H1 (cell line): ENCODE data around the gene RAP1A. TPM values are rescaled to one million over a fixed set of nuclear protein-coding genes. Genes with fewer than 3 reads are reported as not detected.

Experiments
- CTCF ChIA-PET: fragments of 300-600 bp; sonication (Branson Sonifier 250); formaldehyde crosslinking; loops from one replicate; lab custom pipeline; 2021; ENCODE audit not compliant: partially characterized antibody; lab: Charles Lee
- POLR2A ChIA-PET: fragments of 300-600 bp; sonication (Branson Sonifier 250); formaldehyde crosslinking; loops from one replicate; lab custom pipeline; 2021; ENCODE audit warnings: inconsistent platforms; ENCODE audit not compliant: partially characterized antibody; lab: Charles Lee
- DNase-seq, 2 experiments: peaks; one replicate each; pipeline versions ENCODE4 v3.0.0 to v3.0.0-alpha.2; 2010 to 2022; ENCODE audit warnings: low spot score in 2 of 2, low read depth in 1 of 2, mixed read lengths in 1 of 2
- FAIRE-seq: peaks from 2 replicates; lab custom pipeline; 2011; peaks lifted over from hg19 to GRCh38; lab: Jason Lieb, UNC
- H2AFZ ChIP-seq: 2 replicates; pipeline ENCODE4 v1.8.1; 2012; ENCODE audit warnings: low read length, inconsistent platforms
- H2AK5ac ChIP-seq: 2 replicates; pipeline ENCODE4 v1.6.1; 2013; ENCODE audit warnings: low read depth, low read length
- H2BK120ac ChIP-seq: replicated peaks from 2 replicates; pipeline ENCODE3; 2013; ENCODE audit warnings: low read depth, low read length, inconsistent platforms
- H2BK12ac ChIP-seq: 2 replicates; pipeline ENCODE4 v1.6.1; 2013; ENCODE audit warnings: low read depth, low read length
- H2BK15ac ChIP-seq: 2 replicates; pipeline ENCODE4 v1.6.1; 2013; ENCODE audit warnings: low read length
- H2BK20ac ChIP-seq: 2 replicates; pipeline ENCODE4 v1.6.1; 2013; ENCODE audit warnings: low read length
- H2BK5ac ChIP-seq: 2 replicates; pipeline ENCODE4 v1.6.1; 2013; ENCODE audit warnings: low read depth, low read length
- H3K14ac ChIP-seq: 2 replicates; pipeline ENCODE4 v1.6.1; 2013; ENCODE audit warnings: inconsistent platforms; ENCODE audit not compliant: insufficient read length
- H3K18ac ChIP-seq: 2 replicates; pipeline ENCODE4 v1.6.1; 2013; ENCODE audit warnings: low read length; ENCODE audit errors: extremely low read depth
- H3K23ac ChIP-seq: 2 replicates; pipeline ENCODE4 v1.6.1; 2013; ENCODE audit warnings: inconsistent platforms; ENCODE audit not compliant: insufficient read length
- H3K23me2 ChIP-seq: 2 replicates; pipeline ENCODE4 v1.6.1; 2013; ENCODE audit warnings: low read depth, low read length
- H3K27ac ChIP-seq: 2 replicates; pipeline ENCODE4 v1.6.1; 2011; ENCODE audit warnings: low read depth, low read length, inconsistent platforms
- H3K27me3 ChIP-seq, 4 experiments: replicated peaks in 1 of 4; 1 replicate in 1 of 4; 2 replicates in 3 of 4; pipeline versions ENCODE4 v1.6.1 to v1.8.1; 2011 to 2013; ENCODE audit warnings: low read length in 3 of 4, mild to moderate bottlenecking in 3 of 4, inconsistent platforms in 2 of 4, mixed read lengths in 2 of 4, moderate library complexity in 1 of 4; ENCODE audit not compliant: control insufficient read depth in 3 of 4, insufficient read depth in 3 of 4; ENCODE audit errors: extremely low read depth in 1 of 4
- H3K36me3 ChIP-seq, 4 experiments: 2 replicates each; pipeline versions ENCODE4 v1.6.1 to v1.8.1; 2011 to 2013; ENCODE audit warnings: mild to moderate bottlenecking in 4 of 4, low read length in 3 of 4, moderate library complexity in 2 of 4, control low read depth in 1 of 4, inconsistent platforms in 1 of 4; ENCODE audit not compliant: insufficient read depth in 4 of 4, control insufficient read depth in 2 of 4
- H3K4ac ChIP-seq: replicated peaks from 2 replicates; pipeline ENCODE3; 2013; ENCODE audit warnings: low read length, low read depth, mixed read lengths, inconsistent platforms; ENCODE audit not compliant: insufficient read length
- H3K4me1 ChIP-seq, 4 experiments: replicated peaks in 1 of 4; 1 replicate in 1 of 4; 2 replicates in 3 of 4; pipeline versions ENCODE4 v1.6.1 to v1.8.1; 2011 to 2013; ENCODE audit warnings: low read length in 3 of 4, inconsistent platforms in 2 of 4, mixed read lengths in 1 of 4; ENCODE audit not compliant: insufficient read depth in 4 of 4, control insufficient read depth in 3 of 4
- H3K4me2 ChIP-seq, 2 experiments: 2 replicates each; pipeline versions ENCODE4 v1.6.1 to v1.8.1; 2011 to 2013; ENCODE audit warnings: low read depth in 2 of 2, low read length in 2 of 2, control low read depth in 1 of 2, inconsistent platforms in 1 of 2, mild to moderate bottlenecking in 1 of 2; ENCODE audit not compliant: insufficient read depth in 1 of 2
- H3K4me3 ChIP-seq, 4 experiments: fragments of 200-600, 300-600 bp in 1 of 4; sonication (generic), shearing (Covaris generic), sonication (Bioruptor Twin) in 1 of 4; 2 replicates each; pipeline versions ENCODE4 v1.5.1 to v1.8.1; 2011 to 2016; ENCODE audit warnings: low read length in 4 of 4, low read depth in 3 of 4, control low read depth in 2 of 4, inconsistent platforms in 2 of 4, mild to moderate bottlenecking in 2 of 4, mixed read lengths in 1 of 4, moderate library complexity in 1 of 4; ENCODE audit not compliant: insufficient read depth in 2 of 4; ENCODE audit errors: extremely low read depth in 1 of 4
- H3K56ac ChIP-seq: replicated peaks from 2 replicates; pipeline ENCODE3; 2013; ENCODE audit warnings: low read depth, mild to moderate bottlenecking, mixed read lengths, low read length, inconsistent platforms; ENCODE audit not compliant: insufficient read length
- H3K79me1 ChIP-seq: 2 replicates; pipeline ENCODE4 v1.6.1; 2013; ENCODE audit warnings: low read depth, low read length, control low read depth
- H3K79me2 ChIP-seq, 2 experiments: 2 replicates each; pipeline versions ENCODE4 v1.6.1 to v1.8.1; 2012 to 2013; ENCODE audit warnings: low read length in 2 of 2, mild to moderate bottlenecking in 2 of 2, inconsistent platforms in 1 of 2; ENCODE audit not compliant: insufficient read depth in 2 of 2, control insufficient read depth in 1 of 2
- H3K9ac ChIP-seq, 4 experiments: replicated peaks in 1 of 4; 1 replicate in 1 of 4; 2 replicates in 3 of 4; pipeline versions ENCODE4 v1.6.1 to v1.8.1; 2011 to 2013; ENCODE audit warnings: low read depth in 3 of 4, low read length in 3 of 4, control low read depth in 2 of 4, mild to moderate bottlenecking in 2 of 4, moderate library complexity in 2 of 4, inconsistent platforms in 1 of 4; ENCODE audit errors: extremely low read depth in 1 of 4
- H3K9me3 ChIP-seq, 2 experiments: 2 replicates each; pipeline versions ENCODE4 v1.6.1 to v1.8.1; 2012 to 2013; ENCODE audit warnings: mild to moderate bottlenecking in 2 of 2, moderate library complexity in 2 of 2, control low read depth in 1 of 2, inconsistent platforms in 1 of 2, low read depth in 1 of 2, low read length in 1 of 2, mixed read lengths in 1 of 2; ENCODE audit not compliant: insufficient read depth in 2 of 2
- H4K20me1 ChIP-seq, 2 experiments: replicated peaks in 1 of 2; 2 replicates each; pipeline versions ENCODE3 to v1.8.1; 2011 to 2013; ENCODE audit warnings: inconsistent platforms in 2 of 2, low read length in 2 of 2, mild to moderate bottlenecking in 1 of 2; ENCODE audit not compliant: insufficient read depth in 2 of 2, control insufficient read depth in 1 of 2
- H4K5ac ChIP-seq: 2 replicates; pipeline ENCODE4 v1.6.1; 2013; ENCODE audit warnings: low read length, low read depth, mixed read lengths, inconsistent platforms; ENCODE audit not compliant: insufficient read length
- H4K8ac ChIP-seq: 2 replicates; pipeline ENCODE4 v1.8.0; 2013; ENCODE audit warnings: mild to moderate bottlenecking, moderate library complexity, low read length, inconsistent platforms; ENCODE audit not compliant: insufficient read depth; ENCODE audit errors: extremely low read depth
- H4K91ac ChIP-seq: replicated peaks from 2 replicates; pipeline ENCODE3; 2013; ENCODE audit warnings: low read length, mixed read lengths, inconsistent platforms; ENCODE audit not compliant: insufficient read length
- BRCA1 ChIP-seq: IDR thresholded peaks from 2 replicates; pipeline ENCODE4 v1.6.1; 2012; ENCODE audit warnings: low read depth, low read length, improper control_type of control experiment
- RFX5 ChIP-seq: IDR thresholded peaks from 2 replicates; pipeline ENCODE4 v1.6.1; 2011; ENCODE audit warnings: low read depth, low read length, improper control_type of control experiment, borderline replicate concordance
- WGBS, 2 experiments: shearing (Covaris generic) in 1 of 2; methylation state at CpG; one replicate each; pipeline versions ENCODE4 v1.1.6 to v1.1.7; 2013 to 2015; ENCODE audit warnings: low lambda C conversion rate in 2 of 2, mixed read lengths in 2 of 2, inconsistent platforms in 1 of 2, low coverage in 1 of 2, missing lambda C conversion rate in 1 of 2; ENCODE audit not compliant: insufficient replicate concordance in 2 of 2, insufficient coverage in 1 of 2, insufficient read length in 1 of 2; ENCODE audit errors: extremely low coverage in 1 of 2, missing lambda C conversion rate in 1 of 2; 5-methylcytosine and 5-hydroxymethylcytosine counted together
- polyA plus RNA-seq, 7 experiments: library from polyadenylated mRNA; depleted of rRNA in 3 of 7; stranded (reverse) in 5 of 7; unstranded in 2 of 7; fragments of >200 nt in 5 of 7; fragments of 200-250 nt in 2 of 7; gene quantifications; 1 replicate in 5 of 7; 2 replicates in 1 of 7; 4 replicates in 1 of 7; pipeline versions ENCODE4 v1.2.1 to v1.2.3, GENCODE V29; 2011 to 2013; ENCODE audit warnings: missing spikeins in 2 of 7, mixed read lengths in 2 of 7
- total RNA-seq: library from RNA; stranded (reverse); fragmentation: NEBNext Ultra II Directional; extraction: Animal tissue kit (Norgen Biotek cat#: 25700); gene quantifications from 2 replicates; pipeline ENCODE4 v1.2.1, GENCODE V29; 2021
- TF ChIP-seq, protein P1 (sequence below): IDR thresholded peaks from 2 replicates; pipeline ENCODE4 v1.6.1; 2011; ENCODE audit warnings: low read length, improper control_type of control experiment

The RAP1A gene
- total and polyA plus RNA-seq, 2 of the 8 experiments (the other 6 are each of a cell fraction or from before 2014, with no cell fraction given): 10.9 to 35.8 TPM

GRCh38 chr1:111598544-111598943, 21.0 kb upstream of the RAP1A start:
- Histone ChIP-seq H4K91ac (no peak overlapping the region), H3K27ac (no peak overlapping the region), H2BK120ac (no peak overlapping the region), H3K9ac (no peak overlapping the region), H3K4me2 (no peak overlapping the region), H3K4me3 (no peak overlapping the region), H3K79me1 (no peaks in the 10 kb centered on the region), H3K4ac (no peak overlapping the region), H2BK15ac (peak overlapping the region; percentile 18; the same call in 1 of the 2 replicates), H3K4me1 (peaks cover 0 to 1% (median 0%) of the 10 kb centered on the region in 4 experiments; a peak in 1 of 7 replicates), H3K36me3 (no peaks in the 10 kb centered on the region), H3K14ac (no peak overlapping the region), H2AFZ (no peak overlapping the region), H3K18ac (no peak overlapping the region), H4K8ac (no peak overlapping the region), H3K79me2 (no peaks in the 10 kb centered on the region; a peak in 1 of 4 replicates), H3K27me3 (no peaks in the 10 kb centered on the region), H2BK5ac (no peak overlapping the region), H3K9me3 (no peaks in the 10 kb centered on the region), H3K56ac (no peak overlapping the region), H4K20me1 (no peaks in the 10 kb centered on the region), H3K23me2 (no peaks in the 10 kb centered on the region), H4K5ac (no peak overlapping the region), H3K23ac (no peak overlapping the region), H2AK5ac (no peak overlapping the region), H2BK12ac (no peak overlapping the region), H2BK20ac (no peak overlapping the region)
- 89% methylated on average over 6 of the region's 6 CpGs; no CpG with 5 or more reads in 1 of the 2 experiments for WGBS, 2 experiments
- CTCF ChIA-PET: interaction anchor here (1.1 to 1.2 kb wide), 2 partner anchors 12 to 91 kb away, joined by 3 to 4 read pairs; no protein-coding TSS in a partner anchor
- FAIRE-seq (no peak), DNase-seq (no peak)
- no peak for TF ChIP-seq RFX5
- TF ChIP-seq, protein P1, sequence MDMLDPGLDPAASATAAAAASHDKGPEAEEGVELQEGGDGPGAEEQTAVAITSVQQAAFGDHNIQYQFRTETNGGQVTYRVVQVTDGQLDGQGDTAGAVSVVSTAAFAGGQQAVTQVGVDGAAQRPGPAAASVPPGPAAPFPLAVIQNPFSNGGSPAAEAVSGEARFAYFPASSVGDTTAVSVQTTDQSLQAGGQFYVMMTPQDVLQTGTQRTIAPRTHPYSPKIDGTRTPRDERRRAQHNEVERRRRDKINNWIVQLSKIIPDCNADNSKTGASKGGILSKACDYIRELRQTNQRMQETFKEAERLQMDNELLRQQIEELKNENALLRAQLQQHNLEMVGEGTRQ: no peak
- TF ChIP-seq BRCA1: no peak
- POLR2A ChIA-PET: no interaction called here
